Common myeloid progenitor, CD34-positive (primary cell): ENCODE data around the gene TBC1D23.
"Not testable (repeated sequence)": the region's sequence is repeated elsewhere in the genome, so short reads cannot be mapped to it uniquely, and the experiment has no call there.

Experiments
- CTCF ChIA-PET: fragments of 350-600 bp; sonication (Branson Sonifier 250); formaldehyde crosslinking; loops from one replicate; lab custom pipeline; 2021; ENCODE audit warnings: antibody characterized with exemption; lab: Charles Lee
- POLR2A ChIA-PET: fragments of 350-600 bp; sonication (Branson Sonifier 250); formaldehyde crosslinking; loops from one replicate; lab custom pipeline; 2021; ENCODE audit warnings: antibody characterized with exemption; lab: Charles Lee
- DNase-seq, 3 donors: peaks; one replicate each; pipeline versions ENCODE4 v3.0.0 to v3.0.0-alpha.2; 2013
- H3K27ac ChIP-seq, 2 experiments: 1 replicate in 1 of 2; 2 replicates in 1 of 2; pipeline ENCODE4 v1.7.0; 2013; ENCODE audit warnings: inconsistent platforms in 2 of 2, low read length in 2 of 2, mild to moderate bottlenecking in 2 of 2, low read depth in 1 of 2, moderate library complexity in 1 of 2; ENCODE audit not compliant: severe bottlenecking in 2 of 2, insufficient read depth in 1 of 2, poor library complexity in 1 of 2
- H3K27me3 ChIP-seq, 5 experiments: replicated peaks in 2 of 5; 1 replicate in 3 of 5; 2 replicates in 2 of 5; pipeline versions ENCODE4 v1.6.1 to v1.7.0; 2013; ENCODE audit warnings: low read length in 4 of 5, mild to moderate bottlenecking in 2 of 5, moderate library complexity in 2 of 5, inconsistent platforms in 1 of 5; ENCODE audit not compliant: insufficient read depth in 5 of 5, control insufficient read depth in 4 of 5
- H3K36me3 ChIP-seq, 4 experiments: 1 replicate in 2 of 4; 2 replicates in 2 of 4; pipeline versions ENCODE4 v1.6.1 to v1.7.0; 2013; ENCODE audit warnings: low read length in 3 of 4, control low read depth in 1 of 4, mild to moderate bottlenecking in 1 of 4; ENCODE audit not compliant: control insufficient read depth in 4 of 4, insufficient read depth in 4 of 4
- H3K4me1 ChIP-seq, 4 experiments: 1 replicate in 3 of 4; 2 replicates in 1 of 4; pipeline versions ENCODE4 v1.6.1 to v1.7.1; 2013; ENCODE audit warnings: low read length in 3 of 4, mild to moderate bottlenecking in 3 of 4, control low read depth in 1 of 4, inconsistent platforms in 1 of 4, moderate library complexity in 1 of 4; ENCODE audit not compliant: control insufficient read depth in 4 of 4, insufficient read depth in 4 of 4; ENCODE audit errors: control extremely low read depth in 1 of 4
- H3K4me3 ChIP-seq, 7 experiments: 1 replicate in 4 of 7; 2 replicates in 3 of 7; pipeline versions ENCODE4 v1.5.1 to v1.7.0; 2013; ENCODE audit warnings: mild to moderate bottlenecking in 7 of 7, low read length in 6 of 7, moderate library complexity in 6 of 7, inconsistent platforms in 2 of 7, low read depth in 2 of 7, control low read depth in 1 of 7; ENCODE audit not compliant: insufficient read depth in 4 of 7, control insufficient read depth in 1 of 7; ENCODE audit errors: extremely low read depth in 1 of 7
- H3K9me3 ChIP-seq, 5 experiments: 1 replicate in 4 of 5; 2 replicates in 1 of 5; pipeline versions ENCODE4 v1.6.1 to v1.7.1; 2013; ENCODE audit warnings: low read length in 4 of 5, mild to moderate bottlenecking in 2 of 5, inconsistent platforms in 1 of 5, low read depth in 1 of 5, moderate library complexity in 1 of 5; ENCODE audit not compliant: control insufficient read depth in 4 of 5, insufficient read depth in 2 of 5; ENCODE audit errors: control extremely low read depth in 1 of 5
- WGBS: methylation state at CpG from one replicate; pipeline ENCODE4 v1.1.5; 2013; ENCODE audit not compliant: insufficient coverage; 5-methylcytosine and 5-hydroxymethylcytosine counted together

Gene TBC1D23

GRCh38 chr3:100269410-100270214 is 8.8 kb downstream of the TBC1D23 start:
- no peak overlapping the region for H3K27ac ChIP-seq
- WGBS = 100% methylated on average over 1 of the region's 2 CpGs

DNA sequence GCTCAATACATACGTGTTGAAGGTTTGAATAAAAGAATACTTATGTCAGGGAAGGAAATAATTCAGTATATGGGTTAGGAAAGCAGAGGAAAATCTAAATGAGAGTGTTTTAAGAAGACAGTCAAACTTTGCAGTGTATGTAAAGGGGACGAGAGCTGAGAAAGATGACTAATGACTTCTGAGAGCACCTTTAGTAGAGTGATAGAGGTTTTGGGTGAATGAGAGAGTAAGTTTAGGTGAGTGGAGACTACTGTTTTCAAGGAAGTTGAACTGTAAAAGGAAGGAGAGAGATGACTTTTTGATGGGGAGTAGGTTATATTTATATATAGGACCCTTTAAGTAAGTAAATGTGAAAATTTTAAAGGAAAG is 9.4 kb downstream of the TBC1D23 start:
- 100% methylated on average over 2 of the region's 2 CpGs for WGBS

More at GRCh38 chr3:100269410-100270214, 8.8 kb downstream of the TBC1D23 start:
- ChIA-PET POLR2A (no interaction called here), CTCF (interaction anchor here (0.7 to 1.5 kb wide), 4 partner anchors 8 to 426 kb away, joined by 3 to 6 read pairs (median 4); partner anchors contain the start of gene TBC1D23)
- no peaks in the 10 kb centered on the region for H3K27me3 ChIP-seq
- peaks cover 0 to 5% (median 0%) of the 10 kb centered on the region in 4 experiments for H3K4me1 ChIP-seq
- H3K9me3 ChIP-seq = no peaks in the 10 kb centered on the region
- H3K4me3 ChIP-seq = no peak overlapping the region
- peaks cover 0 to 4% (median 0%) of the 10 kb centered on the region in 4 experiments for H3K36me3 ChIP-seq
- DNase-seq = peak in 2 of 3 donors; percentile 65 to 68

GRCh38 chr3:100271522-100271921 is 10.7 kb downstream of the TBC1D23 start:
- Histone ChIP-seq H3K36me3 (peaks cover 0 to 2% (median 0%) of the 10 kb centered on the region in 4 experiments), H3K27me3 (no peaks in the 10 kb centered on the region), H3K9me3 (no peaks in the 10 kb centered on the region), H3K4me3 (no peak overlapping the region), H3K27ac (no peak overlapping the region), H3K4me1 (peaks cover 0 to 5% (median 0%) of the 10 kb centered on the region in 4 experiments)
- 88% methylated on average over 1 of the region's 1 CpG for WGBS
- no peak for DNase-seq
- POLR2A ChIA-PET = no interaction called here
- CTCF ChIA-PET = no interaction called here

More for the DNA sequence above, 9.4 kb downstream of the TBC1D23 start:
- ChIA-PET POLR2A (no interaction called here), CTCF (interaction anchor here (0.7 to 1.3 kb wide), 3 partner anchors 9 to 180 kb away, joined by 3 to 5 read pairs (median 4); partner anchors contain the start of gene TBC1D23)
- DNase-seq = no peak
- no peaks in the 10 kb centered on the region for H3K27me3 ChIP-seq
- no peaks in the 10 kb centered on the region for H3K9me3 ChIP-seq
- peaks cover 0 to 5% (median 0%) of the 10 kb centered on the region in 4 experiments for H3K4me1 ChIP-seq
- H3K36me3 ChIP-seq = peaks cover 0 to 2% (median 0%) of the 10 kb centered on the region in 4 experiments
- no peak overlapping the region for H3K4me3 ChIP-seq
- H3K27ac ChIP-seq = no peak overlapping the region

DNA sequence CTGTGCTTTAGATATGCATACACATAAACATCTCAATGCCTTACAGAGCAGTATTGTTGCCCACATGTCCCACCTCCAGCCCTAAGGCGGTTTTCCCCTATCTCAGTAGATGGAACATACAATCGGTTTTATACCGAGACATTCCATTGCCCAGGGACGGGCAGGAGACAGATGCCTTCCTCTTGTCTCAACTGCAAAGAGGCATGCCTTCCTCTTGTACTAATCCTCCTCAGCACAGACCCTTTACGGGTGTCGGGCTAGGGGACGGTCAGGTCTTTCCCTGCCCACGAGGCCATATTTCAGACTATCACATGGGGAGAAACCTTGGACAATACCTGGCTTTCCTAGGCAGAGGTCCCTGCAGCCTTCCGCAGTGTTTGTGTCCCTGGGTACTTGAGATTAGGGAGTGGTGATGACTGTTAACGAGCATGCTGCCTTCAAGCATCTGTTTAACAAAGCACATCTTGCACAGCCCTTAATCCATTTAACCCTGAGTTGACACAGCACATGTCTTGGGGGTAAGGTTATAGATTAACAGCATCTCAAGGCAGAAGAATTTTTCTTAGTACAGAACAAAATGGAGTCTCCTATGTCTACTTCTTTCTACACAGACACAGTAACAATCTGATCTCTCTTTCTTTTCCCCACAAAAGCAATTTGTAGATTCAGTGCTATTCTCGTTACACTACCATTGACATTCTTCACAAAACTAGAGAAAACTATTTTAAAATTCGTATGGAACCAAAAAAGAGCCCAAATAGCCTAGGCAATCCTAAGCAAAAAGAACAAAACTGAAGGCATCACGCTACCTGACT is 12.2 kb downstream of the TBC1D23 start:
- H3K9me3 ChIP-seq, H3K36me3 ChIP-seq, H3K27me3 ChIP-seq, H3K4me3 ChIP-seq, H3K27ac ChIP-seq, H3K4me1 ChIP-seq, DNase-seq, POLR2A ChIA-PET, CTCF ChIA-PET: not testable (repeated sequence)
- whole genome bisulfite sequencing = 97% methylated on average over 8 of the region's 13 CpGs

GRCh38 chr3:100274361-100274760 is 13.6 kb downstream of the TBC1D23 start:
- no CpG with 5 or more reads among the region's 5 CpGs for WGBS
- Histone ChIP-seq H3K9me3 (no peaks in the 10 kb centered on the region), H3K4me1 (peaks cover 0 to 5% (median 0%) of the 10 kb centered on the region in 4 experiments), H3K36me3 (peaks cover 0 to 2% (median 0%) of the 10 kb centered on the region in 4 experiments), H3K27me3 (no peaks in the 10 kb centered on the region), H3K4me3 (no peak overlapping the region), H3K27ac (no peak overlapping the region)
- POLR2A ChIA-PET = no interaction called here
- no peak for DNase-seq
- CTCF ChIA-PET = interaction anchor here (0.8 kb wide), 1 partner anchor 20 kb away, joined by 4 read pairs; no protein-coding TSS in a partner anchor

DNA sequence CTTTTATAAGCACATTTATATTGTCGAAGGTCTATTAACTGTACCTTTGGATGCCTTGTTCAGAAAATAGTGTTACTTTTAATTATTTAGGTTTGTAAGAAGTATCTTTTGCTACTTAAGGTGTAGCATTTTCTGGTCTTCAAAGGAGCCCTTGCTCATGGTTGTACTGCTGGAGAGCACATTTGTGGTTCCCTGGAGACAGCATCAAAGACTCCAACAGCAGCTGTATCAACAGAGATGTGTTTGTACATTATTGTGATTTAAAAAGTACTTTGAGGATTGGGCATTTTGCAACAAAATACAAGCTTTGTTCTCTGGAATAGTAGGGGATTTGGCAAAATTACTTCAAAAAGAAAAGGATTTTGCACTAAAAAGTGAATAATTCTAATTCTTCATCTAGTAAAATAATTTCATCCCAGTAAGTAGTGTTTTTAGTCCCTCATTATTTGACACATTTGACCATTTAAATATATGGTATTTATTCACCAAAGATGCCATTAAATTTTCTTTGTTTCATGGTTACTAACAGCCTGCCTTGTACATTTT is 16.5 kb downstream of the TBC1D23 start:
- no CpG with 5 or more reads among the region's 1 CpG for WGBS
- Histone ChIP-seq H3K27ac (no peak overlapping the region), H3K4me1 (no peaks in the 10 kb centered on the region), H3K36me3 (peaks cover 0 to 7% (median 3%) of the 10 kb centered on the region in 4 experiments), H3K4me3 (no peak overlapping the region), H3K27me3 (no peaks in the 10 kb centered on the region), H3K9me3 (no peaks in the 10 kb centered on the region)
- DNase-seq = no peak
- ChIA-PET POLR2A (interaction anchor here (1.2 kb wide), 1 partner anchor 17 kb away, joined by 3 read pairs; the partner anchor contains the start of gene TBC1D23), CTCF (interaction anchor here (1.0 to 1.4 kb wide), 4 partner anchors 9 to 17 kb away, joined by 3 to 5 read pairs (median 4); partner anchors contain the start of gene TBC1D23)
